ENCODE data around the gene TIMM44. TPM values are rescaled to one million over a fixed set of nuclear protein-coding genes. Genes with fewer than 3 reads are reported as not detected.

Gene TIMM44, protein sequence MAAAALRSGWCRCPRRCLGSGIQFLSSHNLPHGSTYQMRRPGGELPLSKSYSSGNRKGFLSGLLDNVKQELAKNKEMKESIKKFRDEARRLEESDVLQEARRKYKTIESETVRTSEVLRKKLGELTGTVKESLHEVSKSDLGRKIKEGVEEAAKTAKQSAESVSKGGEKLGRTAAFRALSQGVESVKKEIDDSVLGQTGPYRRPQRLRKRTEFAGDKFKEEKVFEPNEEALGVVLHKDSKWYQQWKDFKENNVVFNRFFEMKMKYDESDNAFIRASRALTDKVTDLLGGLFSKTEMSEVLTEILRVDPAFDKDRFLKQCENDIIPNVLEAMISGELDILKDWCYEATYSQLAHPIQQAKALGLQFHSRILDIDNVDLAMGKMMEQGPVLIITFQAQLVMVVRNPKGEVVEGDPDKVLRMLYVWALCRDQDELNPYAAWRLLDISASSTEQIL
- total RNA-seq (10 to 100 TPM; 42.2 to 52.1 TPM), polyA plus RNA-seq (ENCODE audit: insufficient read length in 6 of 6) (10 to 100 TPM; 36.7 to 56.5 (median 42.9) TPM)
- long read RNA-seq, donor 1, transcript TIMM44-201 (13 exons, 2,075 nt) = major isoform, 7 of 32 reads
- long read RNA-seq, donor 1, transcript TIMM44-210 (1 exons, 2,227 nt) = major isoform, 7 of 32 reads
- long read RNA-seq, donor 1, partial matches to known transcripts = 13 of 32 reads
- long read RNA-seq, donor 1, other reads (novel, unspliced or antisense) = 0 of 32 reads
- long read RNA-seq, donor 2, transcript TIMM44-210 (1 exons, 2,227 nt) = major isoform, 8 of 22 reads
- long read RNA-seq, donor 2, partial matches to known transcripts = 6 of 22 reads
- long read RNA-seq, donor 2, other reads (novel, unspliced or antisense) = 0 of 22 reads
- long read RNA-seq, donor 3, transcript TIMM44-201 (13 exons, 2,075 nt) = major isoform, 7 of 9 reads
- long read RNA-seq, donor 3, partial matches to known transcripts = 0 of 9 reads
- long read RNA-seq, donor 3, other reads (novel, unspliced or antisense) = 0 of 9 reads
- long read RNA-seq, donor 4, transcript TIMM44-201 (13 exons, 2,075 nt) = major isoform, 14 of 28 reads
- long read RNA-seq, donor 4, partial matches to known transcripts = 9 of 28 reads
- long read RNA-seq, donor 4, other reads (novel, unspliced or antisense) = 2 of 28 reads
- long read RNA-seq, donor 5, transcript TIMM44-210 (1 exons, 2,227 nt) = major isoform, 7 of 20 reads
- long read RNA-seq, donor 5, partial matches to known transcripts = 8 of 20 reads
- long read RNA-seq, donor 5, other reads (novel, unspliced or antisense) = 0 of 20 reads
- long read RNA-seq, donor 6, transcript TIMM44-201 (13 exons, 2,075 nt) = major isoform, 6 of 13 reads
- long read RNA-seq, donor 6, transcript TIMM44-211 (3 exons, 556 nt) = minor isoform, 5 of 13 reads
- long read RNA-seq, donor 6, partial matches to known transcripts = 0 of 13 reads
- long read RNA-seq, donor 6, other reads (novel, unspliced or antisense) = 0 of 13 reads
- long read RNA-seq, donor 7, transcript TIMM44-201 (13 exons, 2,075 nt) = major isoform, 5 of 24 reads
- long read RNA-seq, donor 7, partial matches to known transcripts = 12 of 24 reads
- long read RNA-seq, donor 7, other reads (novel, unspliced or antisense) = 0 of 24 reads
- long read RNA-seq, donor 8, transcript TIMM44-210 (1 exons, 2,227 nt) = major isoform, 10 of 26 reads
- long read RNA-seq, donor 8, partial matches to known transcripts = 7 of 26 reads
- long read RNA-seq, donor 8, other reads (novel, unspliced or antisense) = 0 of 26 reads
- long read RNA-seq, donor 9 = 0 reads
- long read RNA-seq, donor 10, transcript TIMM44-201 (13 exons, 2,075 nt) = major isoform, 16 of 21 reads
- long read RNA-seq, donor 10, partial matches to known transcripts = 2 of 21 reads
- long read RNA-seq, donor 10, other reads (novel, unspliced or antisense) = 2 of 21 reads
- long read RNA-seq, donor 11 = 0 reads
- long read RNA-seq, donor 12, transcript TIMM44-210 (1 exons, 2,227 nt) = minor isoform, 6 of 25 reads
- long read RNA-seq, donor 12, transcript TIMM44-201 (13 exons, 2,075 nt) = major isoform, 10 of 25 reads
- long read RNA-seq, donor 12, partial matches to known transcripts = 8 of 25 reads
- long read RNA-seq, donor 12, other reads (novel, unspliced or antisense) = 0 of 25 reads

DNA sequence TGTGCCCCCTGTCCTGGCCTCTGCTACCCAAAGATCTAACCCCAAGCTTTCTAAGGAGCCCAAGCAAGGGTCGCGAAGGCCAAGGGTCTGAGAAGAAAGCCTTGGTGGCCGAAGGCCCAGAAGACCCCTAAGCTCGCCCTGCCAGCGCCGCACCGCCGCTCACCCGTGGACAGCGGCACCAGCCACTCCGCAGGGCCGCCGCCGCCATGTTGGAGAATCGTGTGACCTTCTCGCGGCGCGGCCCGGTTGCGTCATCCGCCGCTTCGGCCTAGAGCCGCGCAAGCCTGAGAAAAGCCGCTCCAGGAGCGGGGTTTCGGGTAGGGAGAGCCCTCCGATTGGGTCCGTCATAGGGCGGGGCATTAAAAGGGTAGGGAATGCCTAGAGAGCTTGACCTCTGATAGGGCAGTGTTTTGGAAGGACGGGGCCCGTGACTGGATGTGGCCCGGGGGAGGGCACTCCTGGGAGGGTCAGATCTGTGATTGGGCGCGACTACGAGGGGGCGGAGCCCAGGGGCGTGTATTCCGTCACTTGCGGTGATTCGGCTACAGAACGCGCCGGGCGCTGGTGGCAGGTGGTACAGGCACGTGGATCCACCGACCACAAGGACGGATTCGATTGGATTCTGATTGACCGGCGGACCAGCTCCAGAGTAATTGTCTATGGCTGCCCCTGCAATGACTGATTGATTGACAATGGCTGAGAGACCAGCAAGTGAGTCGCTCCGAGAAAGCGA is at the start of gene TIMM44:
TSS of gene TIMM44 (minus strand) at position 223 of the 733 bp plus-strand sequence. CDS start at position 208, 15 bp downstream.
- Histone ChIP-seq H3K4me1 (peaks cover 7 to 42% of the 10 kb centered on the region in 2 donors), H3K4me3 (peak within 1 kb of the TSS; percentile 74 to 91), H3K27ac (peak within 1 kb of the TSS; percentile 86 to 92), H3K9me3 (no peaks in the 10 kb centered on the region), H3K27me3 (no peaks in the 10 kb centered on the region), H3K36me3 (peaks cover 0 to 25% of the 10 kb centered on the region in 2 donors)
- ATAC-seq (peak; percentile 98), DNase-seq (peak; percentile 97 to 99 (median 99))
- TF ChIP-seq CTCF (IDR thresholded peaks at IDR 0.05) = no peak
- intact Hi-C loops (cut with DNase I) = loop anchor here in 1 of 2 donors (10.0 kb wide), 1 partner anchor 311 kb away; no protein-coding TSS in a partner anchor

- Histone ChIP-seq H3K4me1 (peaks cover 8 to 11% of the 10 kb centered on the region in 2 donors), H3K27me3 (no peaks in the 10 kb centered on the region), H3K36me3 (peaks cover 0 to 45% of the 10 kb centered on the region in 2 donors), H3K27ac (no peak overlapping the region), H3K4me3 (no peak overlapping the region), H3K9me3 (no peaks in the 10 kb centered on the region)
- DNase-seq = peak in 1 of 4 donors; percentile 33
- no peak for ATAC-seq
- TF ChIP-seq CTCF (IDR thresholded peaks at IDR 0.05) = no peak
- intact Hi-C loops (cut with DNase I) = no loop called here
Observed at GRCh38 chr19:7992575-7992974, 49.1 kb upstream of the TIMM44 start.

DNA sequence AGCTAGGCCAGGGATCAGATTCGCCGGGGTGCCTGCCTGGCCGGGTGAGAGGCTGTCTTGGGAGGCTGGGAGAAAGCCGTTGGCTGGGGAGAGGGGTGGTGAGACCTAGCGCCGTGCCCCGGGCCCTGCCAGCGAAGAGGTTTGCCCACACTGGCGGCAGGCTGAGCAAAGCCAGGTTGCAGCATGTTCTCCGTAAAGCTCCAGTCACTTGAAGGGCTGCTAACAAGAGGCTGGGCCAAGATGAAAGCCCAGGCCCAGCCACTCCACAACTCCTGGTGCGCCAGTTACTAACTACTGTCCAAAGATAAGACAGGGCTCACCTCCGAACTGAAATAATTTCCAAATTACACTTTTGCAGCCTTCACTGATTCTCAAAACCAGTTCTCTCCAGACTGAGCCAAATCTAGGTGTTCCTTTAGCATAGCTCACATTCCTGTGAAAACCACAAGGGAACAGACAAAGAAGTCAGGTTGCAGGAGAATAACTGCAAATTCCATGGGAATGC is 45.7 kb upstream of the TIMM44 start:
- Histone ChIP-seq H3K27me3 (no peaks in the 10 kb centered on the region), H3K4me3 (no peak overlapping the region), H3K27ac (peak overlapping the region; percentile 69 to 83), H3K9me3 (no peaks in the 10 kb centered on the region), H3K36me3 (peaks cover 0 to 73% of the 10 kb centered on the region in 2 donors), H3K4me1 (peaks cover 16 to 21% of the 10 kb centered on the region in 2 donors)
- ATAC-seq (peak; percentile 80), DNase-seq (peak in 3 of 4 donors; percentile 35 to 71 (median 43))
- TF ChIP-seq CTCF (IDR thresholded peaks at IDR 0.05) = no peak
- intact Hi-C loops (cut with DNase I) = no loop called here
